ENCODE results near the gene CPLANE2.
A peak's percentile ranks its signal among the peaks of the same experiment; 100 is the strongest.
"Not testable (repeated sequence)": the region's sequence is repeated elsewhere in the genome, so short reads cannot be mapped to it uniquely, and the experiment has no call there.

Gene CPLANE2

GRCh38 chr1:16258591-16259135 lies 21.7 kb upstream of the CPLANE2 start:
- H3K4me1 ChIP-seq (ENCODE audit: control insufficient read depth, insufficient read depth, low read length), result no peaks in the 10 kb centered on the region
- no peaks in the 10 kb centered on the region for H3K27me3 ChIP-seq (ENCODE audit: control insufficient read depth in 1 of 2, insufficient read depth in 2 of 2, low read length in 2 of 2)
- H3K4me3 ChIP-seq (ENCODE audit: low read length in 2 of 2), result no peak overlapping the region
- H3K36me3 ChIP-seq (ENCODE audit: control insufficient read depth in 2 of 2, insufficient read depth in 2 of 2, low read length in 2 of 2), result peaks cover 19 to 21% of the 10 kb centered on the region in 2 donors
- no peak overlapping the region for H3K27ac ChIP-seq (ENCODE audit: low read length)
- no peak overlapping the region for H3K9ac ChIP-seq (ENCODE audit: low read length in 2 of 2)
- H3K9me3 ChIP-seq (ENCODE audit: control insufficient read depth in 2 of 2, low read length in 2 of 2), result no peaks in the 10 kb centered on the region

DNA sequence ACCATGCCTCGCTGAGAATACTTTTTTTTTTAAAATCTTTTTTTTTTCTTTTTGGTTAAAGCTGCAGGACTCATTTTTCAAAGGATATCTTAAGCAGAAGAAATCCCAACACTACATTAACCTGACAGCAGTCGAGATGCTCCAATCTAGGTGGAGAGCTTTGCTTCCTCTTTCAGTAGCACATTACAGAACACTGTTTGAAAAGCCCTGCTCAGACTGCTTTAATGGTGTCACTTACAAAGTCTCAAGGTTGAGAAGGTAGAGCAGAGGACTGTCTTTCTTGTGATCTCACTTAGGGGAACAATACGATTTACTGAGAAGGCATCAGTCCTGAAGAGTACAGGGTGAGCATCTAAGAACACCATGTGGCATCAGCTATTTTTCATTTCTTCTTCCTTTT lies 21.0 kb upstream of the CPLANE2 start:
- H3K27ac ChIP-seq (ENCODE audit: low read length), result no peak overlapping the region
- no peaks in the 10 kb centered on the region for H3K9me3 ChIP-seq (ENCODE audit: control insufficient read depth in 2 of 2, low read length in 2 of 2)
- H3K9ac ChIP-seq (ENCODE audit: low read length in 2 of 2), result no peak overlapping the region
- no peaks in the 10 kb centered on the region for H3K4me1 ChIP-seq (ENCODE audit: control insufficient read depth, insufficient read depth, low read length)
- no peaks in the 10 kb centered on the region for H3K27me3 ChIP-seq (ENCODE audit: control insufficient read depth in 1 of 2, insufficient read depth in 2 of 2, low read length in 2 of 2)
- peaks cover 22 to 26% of the 10 kb centered on the region in 2 donors for H3K36me3 ChIP-seq (ENCODE audit: control insufficient read depth in 2 of 2, insufficient read depth in 2 of 2, low read length in 2 of 2)
- H3K4me3 ChIP-seq (ENCODE audit: low read length in 2 of 2), result no peak overlapping the region

GRCh38 chr1:16257556-16257955 lies 20.6 kb upstream of the CPLANE2 start:
- not testable (repeated sequence) for H3K4me1 ChIP-seq (ENCODE audit: control insufficient read depth, insufficient read depth, low read length); H3K4me3 ChIP-seq (ENCODE audit: low read length in 2 of 2); H3K27ac ChIP-seq (ENCODE audit: low read length); H3K27me3 ChIP-seq (ENCODE audit: control insufficient read depth in 1 of 2, insufficient read depth in 2 of 2, low read length in 2 of 2); H3K9ac ChIP-seq (ENCODE audit: low read length in 2 of 2); H3K9me3 ChIP-seq (ENCODE audit: control insufficient read depth in 2 of 2, low read length in 2 of 2)
- peaks cover 24 to 27% of the 10 kb centered on the region in 2 donors for H3K36me3 ChIP-seq (ENCODE audit: control insufficient read depth in 2 of 2, insufficient read depth in 2 of 2, low read length in 2 of 2)

- Histone ChIP-seq H3K4me1 (ENCODE audit: control insufficient read depth, insufficient read depth, low read length) (no peaks in the 10 kb centered on the region), H3K27ac (ENCODE audit: low read length) (no peak overlapping the region), H3K4me3 (ENCODE audit: low read length in 2 of 2) (no peak overlapping the region), H3K27me3 (ENCODE audit: control insufficient read depth in 1 of 2, insufficient read depth in 2 of 2, low read length in 2 of 2) (no peaks in the 10 kb centered on the region), H3K9ac (ENCODE audit: low read length in 2 of 2) (no peak overlapping the region), H3K36me3 (ENCODE audit: control insufficient read depth in 2 of 2, insufficient read depth in 2 of 2, low read length in 2 of 2) (peaks cover 29 to 38% of the 10 kb centered on the region in 2 donors), H3K9me3 (ENCODE audit: control insufficient read depth in 2 of 2, low read length in 2 of 2) (no peaks in the 10 kb centered on the region)
Measured at GRCh38 chr1:16256478-16256877, 19.5 kb upstream of the CPLANE2 start.

GRCh38 chr1:16254263-16254928 lies 17.4 kb upstream of the CPLANE2 start:
- no peaks in the 10 kb centered on the region for H3K27me3 ChIP-seq (ENCODE audit: control insufficient read depth in 1 of 2, insufficient read depth in 2 of 2, low read length in 2 of 2)
- H3K36me3 ChIP-seq (ENCODE audit: control insufficient read depth in 2 of 2, insufficient read depth in 2 of 2, low read length in 2 of 2), result peaks cover 38 to 47% of the 10 kb centered on the region in 2 donors
- H3K9ac ChIP-seq (ENCODE audit: low read length in 2 of 2), result no peak overlapping the region
- H3K4me3 ChIP-seq (ENCODE audit: low read length in 2 of 2), result no peak overlapping the region
- H3K4me1 ChIP-seq (ENCODE audit: control insufficient read depth, insufficient read depth, low read length), result peaks cover 13% of the 10 kb centered on the region
- H3K9me3 ChIP-seq (ENCODE audit: control insufficient read depth in 2 of 2, low read length in 2 of 2), result no peaks in the 10 kb centered on the region
- no peak overlapping the region for H3K27ac ChIP-seq (ENCODE audit: low read length)

GRCh38 chr1:16253332-16253922 lies 16.4 kb upstream of the CPLANE2 start:
- peaks cover 38 to 47% of the 10 kb centered on the region in 2 donors for H3K36me3 ChIP-seq (ENCODE audit: control insufficient read depth in 2 of 2, insufficient read depth in 2 of 2, low read length in 2 of 2)
- H3K27ac ChIP-seq (ENCODE audit: low read length), result no peak overlapping the region
- H3K9me3 ChIP-seq (ENCODE audit: control insufficient read depth in 2 of 2, low read length in 2 of 2), result no peaks in the 10 kb centered on the region
- peaks cover 22% of the 10 kb centered on the region for H3K4me1 ChIP-seq (ENCODE audit: control insufficient read depth, insufficient read depth, low read length)
- H3K4me3 ChIP-seq (ENCODE audit: low read length in 2 of 2), result no peak overlapping the region
- H3K9ac ChIP-seq (ENCODE audit: low read length in 2 of 2), result no peak overlapping the region
- H3K27me3 ChIP-seq (ENCODE audit: control insufficient read depth in 1 of 2, insufficient read depth in 2 of 2, low read length in 2 of 2), result no peaks in the 10 kb centered on the region

GRCh38 chr1:16252912-16253311 lies 15.9 kb upstream of the CPLANE2 start:
- Histone ChIP-seq H3K4me3 (ENCODE audit: low read length in 2 of 2) (no peak overlapping the region), H3K27me3 (ENCODE audit: control insufficient read depth in 1 of 2, insufficient read depth in 2 of 2, low read length in 2 of 2) (no peaks in the 10 kb centered on the region), H3K36me3 (ENCODE audit: control insufficient read depth in 2 of 2, insufficient read depth in 2 of 2, low read length in 2 of 2) (peaks cover 38 to 47% of the 10 kb centered on the region in 2 donors), H3K9me3 (ENCODE audit: control insufficient read depth in 2 of 2, low read length in 2 of 2) (no peaks in the 10 kb centered on the region), H3K9ac (ENCODE audit: low read length in 2 of 2) (no peak overlapping the region), H3K27ac (ENCODE audit: low read length) (no peak overlapping the region), H3K4me1 (ENCODE audit: control insufficient read depth, insufficient read depth, low read length) (peaks cover 27% of the 10 kb centered on the region)

DNA sequence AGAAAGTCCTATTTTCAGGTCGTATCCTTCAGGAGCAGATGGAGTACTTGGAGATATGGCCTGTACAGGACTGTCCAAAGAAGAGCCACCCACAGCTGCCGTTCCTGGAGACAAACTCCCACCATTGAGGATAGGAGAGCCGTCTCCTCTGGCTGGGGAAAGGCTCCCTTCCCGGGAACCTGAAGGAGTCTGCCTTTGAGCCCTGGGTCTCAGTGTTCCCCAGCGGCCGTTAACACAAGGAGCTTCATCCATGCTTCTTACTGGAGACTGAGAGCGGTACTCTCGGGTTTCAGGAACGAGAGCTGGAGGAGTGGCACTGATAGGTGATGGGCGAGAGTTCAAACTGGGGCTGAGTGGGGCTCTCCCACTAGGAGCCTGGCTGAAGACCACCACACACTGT lies 14.4 kb upstream of the CPLANE2 start:
- Histone ChIP-seq H3K27ac (ENCODE audit: low read length) (peak overlapping the region; percentile 62), H3K9ac (ENCODE audit: low read length in 2 of 2) (no peak overlapping the region), H3K36me3 (ENCODE audit: control insufficient read depth in 2 of 2, insufficient read depth in 2 of 2, low read length in 2 of 2) (peaks cover 40 to 53% of the 10 kb centered on the region in 2 donors), H3K4me3 (ENCODE audit: low read length in 2 of 2) (no peak overlapping the region), H3K9me3 (ENCODE audit: control insufficient read depth in 2 of 2, low read length in 2 of 2) (no peaks in the 10 kb centered on the region), H3K4me1 (ENCODE audit: control insufficient read depth, insufficient read depth, low read length) (peaks cover 37% of the 10 kb centered on the region), H3K27me3 (ENCODE audit: control insufficient read depth in 1 of 2, insufficient read depth in 2 of 2, low read length in 2 of 2) (no peaks in the 10 kb centered on the region)

- peaks cover 37% of the 10 kb centered on the region for H3K4me1 ChIP-seq (ENCODE audit: control insufficient read depth, insufficient read depth, low read length)
- no peaks in the 10 kb centered on the region for H3K27me3 ChIP-seq (ENCODE audit: control insufficient read depth in 1 of 2, insufficient read depth in 2 of 2, low read length in 2 of 2)
- no peak overlapping the region for H3K9ac ChIP-seq (ENCODE audit: low read length in 2 of 2)
- H3K9me3 ChIP-seq (ENCODE audit: control insufficient read depth in 2 of 2, low read length in 2 of 2), result no peaks in the 10 kb centered on the region
- no peak overlapping the region for H3K4me3 ChIP-seq (ENCODE audit: low read length in 2 of 2)
- H3K36me3 ChIP-seq (ENCODE audit: control insufficient read depth in 2 of 2, insufficient read depth in 2 of 2, low read length in 2 of 2), result peaks cover 39 to 47% of the 10 kb centered on the region in 2 donors
- H3K27ac ChIP-seq (ENCODE audit: low read length), result peak overlapping the region; percentile 62
Measured at GRCh38 chr1:16250524-16251251, 13.7 kb upstream of the CPLANE2 start.

DNA sequence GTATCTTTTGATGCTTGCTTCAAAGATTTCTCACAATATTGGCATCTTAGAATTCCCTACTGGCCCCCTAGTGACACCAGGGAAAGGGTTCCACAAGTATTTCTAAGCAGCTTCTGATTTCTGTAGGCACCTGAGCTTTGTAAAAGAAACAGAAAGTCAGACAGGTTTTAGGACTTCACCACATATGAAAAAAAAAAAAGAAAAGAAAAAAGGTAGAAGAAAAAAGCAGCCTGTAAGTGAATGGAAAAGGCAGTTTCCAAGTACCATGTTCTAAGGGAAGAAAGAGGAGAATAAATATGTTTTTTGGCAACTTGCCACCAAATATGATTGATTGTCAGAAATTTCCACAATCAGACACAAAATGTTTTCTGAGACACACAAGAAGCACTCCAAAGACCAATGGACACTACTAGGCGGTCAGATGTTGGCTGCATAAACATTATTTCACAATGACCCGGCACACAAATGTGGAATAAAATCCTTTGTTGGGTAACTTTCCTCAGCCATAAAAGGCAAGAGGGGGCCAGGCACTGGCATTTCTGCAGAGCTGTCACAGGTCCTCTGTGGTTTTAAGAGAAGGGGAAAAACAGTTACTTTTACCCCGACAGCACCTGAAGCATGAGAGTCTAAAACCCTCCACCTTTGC lies 12.7 kb upstream of the CPLANE2 start:
- peaks cover 37% of the 10 kb centered on the region for H3K4me1 ChIP-seq (ENCODE audit: control insufficient read depth, insufficient read depth, low read length)
- peak overlapping the region; percentile 60 for H3K27ac ChIP-seq (ENCODE audit: low read length)
- H3K4me3 ChIP-seq (ENCODE audit: low read length in 2 of 2), result no peak overlapping the region
- H3K27me3 ChIP-seq (ENCODE audit: control insufficient read depth in 1 of 2, insufficient read depth in 2 of 2, low read length in 2 of 2), result no peaks in the 10 kb centered on the region
- no peaks in the 10 kb centered on the region for H3K9me3 ChIP-seq (ENCODE audit: control insufficient read depth in 2 of 2, low read length in 2 of 2)
- H3K9ac ChIP-seq (ENCODE audit: low read length in 2 of 2), result no peak overlapping the region
- peaks cover 34 to 38% of the 10 kb centered on the region in 2 donors for H3K36me3 ChIP-seq (ENCODE audit: control insufficient read depth in 2 of 2, insufficient read depth in 2 of 2, low read length in 2 of 2)

All from stomach smooth muscle (tissue), 2 donors.